IMR-90 (cell line): Measurements from ENCODE around the gene EPHB1.

Experiments used
- CEBPB ChIP-seq: IDR thresholded peaks from 2 replicates; pipeline ENCODE4 v1.6.1; 2012; ENCODE audit warnings: low read depth, low read length, improper control_type of control experiment
- CHD1 ChIP-seq: IDR thresholded peaks from 2 replicates; pipeline ENCODE4 v1.6.1; 2012; ENCODE audit warnings: low read depth, low read length, improper control_type of control experiment
- ELK1 ChIP-seq: fragments of 150-350 bp; IDR thresholded peaks from 2 replicates; pipeline ENCODE4 v1.6.1; 2016; ENCODE audit warnings: low read depth, mild to moderate bottlenecking, low read length, moderate library complexity, borderline replicate concordance
- MAFK ChIP-seq: IDR thresholded peaks from 2 replicates; pipeline ENCODE4 v1.6.1; 2012; ENCODE audit warnings: low read depth, low read length, improper control_type of control experiment
- MAZ ChIP-seq: IDR thresholded peaks from 2 replicates; pipeline ENCODE4 v1.6.1; 2012; ENCODE audit warnings: low read depth, mild to moderate bottlenecking, low read length, improper control_type of control experiment, moderate library complexity, borderline replicate concordance
- MXI1 ChIP-seq: IDR thresholded peaks from 2 replicates; pipeline ENCODE4 v1.6.1; 2012; ENCODE audit warnings: low read depth, mild to moderate bottlenecking, low read length, moderate library complexity, borderline replicate concordance
- NFE2L2 ChIP-seq: fragments of 150-350 bp; IDR thresholded peaks from 2 replicates; pipeline ENCODE4 v1.6.1; 2016; ENCODE audit warnings: low read depth, mild to moderate bottlenecking, low read length
- POLR2A ChIP-seq: IDR thresholded peaks from 2 replicates; pipeline ENCODE4 v1.6.1; 2012; ENCODE audit warnings: mild to moderate bottlenecking, low read depth, low read length
- RAD21 ChIP-seq: IDR thresholded peaks from 2 replicates; pipeline ENCODE4 v1.6.1; 2012; ENCODE audit warnings: low read length, improper control_type of control experiment
- RCOR1 ChIP-seq: IDR thresholded peaks from 2 replicates; pipeline ENCODE4 v1.6.1; 2012; ENCODE audit warnings: mild to moderate bottlenecking, low read length, improper control_type of control experiment; ENCODE audit not compliant: insufficient replicate concordance
- RFX5 ChIP-seq: IDR thresholded peaks from 2 replicates; pipeline ENCODE4 v1.8.0; 2012; ENCODE audit warnings: low read depth, mild to moderate bottlenecking, low read length, moderate library complexity
- SMC3 ChIP-seq: fragments of 150-350 bp; IDR thresholded peaks from 2 replicates; pipeline ENCODE4 v1.6.1; 2016; ENCODE audit warnings: low read depth, mild to moderate bottlenecking, antibody characterized with exemption, low read length, moderate library complexity
- TF ChIP-seq, protein P1 (sequence below): conservative IDR thresholded peaks from 2 replicates; pipeline ENCODE4 v1.5.1; 2012; ENCODE audit warnings: mild to moderate bottlenecking, low read depth, low read length, improper control_type of control experiment
- TF ChIP-seq, protein P2 (sequence below): fragments of 150-350 bp; IDR thresholded peaks from 2 replicates; pipeline ENCODE4 v1.6.1; 2017; ENCODE audit warnings: mild to moderate bottlenecking, antibody characterized with exemption, low read length, low read depth

- TF ChIP-seq, protein P1, sequence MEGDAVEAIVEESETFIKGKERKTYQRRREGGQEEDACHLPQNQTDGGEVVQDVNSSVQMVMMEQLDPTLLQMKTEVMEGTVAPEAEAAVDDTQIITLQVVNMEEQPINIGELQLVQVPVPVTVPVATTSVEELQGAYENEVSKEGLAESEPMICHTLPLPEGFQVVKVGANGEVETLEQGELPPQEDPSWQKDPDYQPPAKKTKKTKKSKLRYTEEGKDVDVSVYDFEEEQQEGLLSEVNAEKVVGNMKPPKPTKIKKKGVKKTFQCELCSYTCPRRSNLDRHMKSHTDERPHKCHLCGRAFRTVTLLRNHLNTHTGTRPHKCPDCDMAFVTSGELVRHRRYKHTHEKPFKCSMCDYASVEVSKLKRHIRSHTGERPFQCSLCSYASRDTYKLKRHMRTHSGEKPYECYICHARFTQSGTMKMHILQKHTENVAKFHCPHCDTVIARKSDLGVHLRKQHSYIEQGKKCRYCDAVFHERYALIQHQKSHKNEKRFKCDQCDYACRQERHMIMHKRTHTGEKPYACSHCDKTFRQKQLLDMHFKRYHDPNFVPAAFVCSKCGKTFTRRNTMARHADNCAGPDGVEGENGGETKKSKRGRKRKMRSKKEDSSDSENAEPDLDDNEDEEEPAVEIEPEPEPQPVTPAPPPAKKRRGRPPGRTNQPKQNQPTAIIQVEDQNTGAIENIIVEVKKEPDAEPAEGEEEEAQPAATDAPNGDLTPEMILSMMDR: no peak
- TF ChIP-seq MAFK: no peak
- TF ChIP-seq RAD21: no peak
- no peak for TF ChIP-seq RCOR1
- no peak for TF ChIP-seq POLR2A
- no peak for TF ChIP-seq MAZ
- no peak for TF ChIP-seq NFE2L2
- no peak for TF ChIP-seq RFX5
- TF ChIP-seq CEBPB: no peak
- no peak for TF ChIP-seq MXI1
- no peak for TF ChIP-seq CHD1
- TF ChIP-seq ELK1: no peak
- TF ChIP-seq, protein P2, sequence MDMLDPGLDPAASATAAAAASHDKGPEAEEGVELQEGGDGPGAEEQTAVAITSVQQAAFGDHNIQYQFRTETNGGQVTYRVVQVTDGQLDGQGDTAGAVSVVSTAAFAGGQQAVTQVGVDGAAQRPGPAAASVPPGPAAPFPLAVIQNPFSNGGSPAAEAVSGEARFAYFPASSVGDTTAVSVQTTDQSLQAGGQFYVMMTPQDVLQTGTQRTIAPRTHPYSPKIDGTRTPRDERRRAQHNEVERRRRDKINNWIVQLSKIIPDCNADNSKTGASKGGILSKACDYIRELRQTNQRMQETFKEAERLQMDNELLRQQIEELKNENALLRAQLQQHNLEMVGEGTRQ: no peak
- TF ChIP-seq SMC3: no peak
Observed at GRCh38 chr3:134822090-134822489, 27.0 kb downstream of the EPHB1 start.
